HepG2 (cell line): ENCODE measurements around the gene MCF2L. TPM values are rescaled to one million over a fixed set of nuclear protein-coding genes. Genes with fewer than 3 reads are reported as not detected.

Experiments used
- ASH2L ChIP-seq: fragments of 300-600, 200-600 bp; sonication (generic); IDR thresholded peaks from 2 replicates; pipeline ENCODE4 v1.7.0; 2017; ENCODE audit warnings: low read depth, mild to moderate bottlenecking, moderate library complexity, mixed read lengths, low read length; ENCODE audit not compliant: insufficient read length
- EHMT2 ChIP-seq: fragments of 200-600 bp; sonication (generic); IDR thresholded peaks from 2 replicates; pipeline ENCODE4 v1.7.0; 2017; ENCODE audit warnings: antibody characterized with exemption, low read depth, low read length, borderline replicate concordance
- ELF4 ChIP-seq: sonication (generic); formaldehyde crosslinking; IDR thresholded peaks from 2 replicates; pipeline ENCODE4 v1.5.0; 2020; ENCODE audit warnings: missing genetic modification reagents, mild to moderate bottlenecking, moderate library complexity, borderline replicate concordance
- MBNL3 ChIP-seq: fragments of 250-450 bp; sonication (Bioruptor Pico); conservative IDR thresholded peaks from 2 replicates; pipeline ENCODE4 v1.8.0; 2022; ENCODE audit warnings: mild to moderate bottlenecking, inconsistent platforms
- MEIS2 ChIP-seq: sonication (generic); formaldehyde crosslinking; IDR thresholded peaks from 2 replicates; pipeline ENCODE4 v1.9.0; 2021; ENCODE audit warnings: mild to moderate bottlenecking, missing genetic modification reagents
- MIER3 ChIP-seq: IDR thresholded peaks from 2 replicates; pipeline ENCODE4 v1.6.1; 2016; ENCODE audit warnings: missing compliant biosample characterization, borderline replicate concordance
- NCOA1 ChIP-seq: sonication (generic); formaldehyde crosslinking; IDR thresholded peaks from 2 replicates; pipeline ENCODE4 v1.9.0; 2021; ENCODE audit warnings: missing genetic modification reagents
- NR3C1 ChIP-seq: sonication (generic); formaldehyde crosslinking; IDR thresholded peaks from 2 replicates; pipeline ENCODE4 v1.4.0; 2020; ENCODE audit warnings: missing genetic modification reagents
- PHF5A ChIP-seq: IDR thresholded peaks from one replicate; pipeline ENCODE4 v1.6.1; 2018; ENCODE audit warnings: low read depth, missing genetic modification reagents; ENCODE audit not compliant: unreplicated experiment
- RELA ChIP-seq: sonication (generic); formaldehyde crosslinking; IDR thresholded peaks from 2 replicates; pipeline ENCODE4 v1.4.0; 2020; ENCODE audit warnings: missing genetic modification reagents
- SMARCC2 ChIP-seq: fragments of 450-650 bp; IDR thresholded peaks from 2 replicates; pipeline ENCODE4 v1.6.1; 2017; ENCODE audit warnings: antibody characterized with exemption, mild to moderate bottlenecking
- SUZ12 ChIP-seq: fragments of 150-350 bp; IDR thresholded peaks from 2 replicates; pipeline ENCODE4 v1.6.1; 2014; ENCODE audit warnings: low read depth, low read length
- TAF15 ChIP-seq: fragments of 200-400 bp; formaldehyde crosslinking; IDR thresholded peaks from one replicate; pipeline ENCODE4 v1.6.1; 2018; ENCODE audit warnings: mild to moderate bottlenecking, low read depth, low read length; ENCODE audit not compliant: poor library complexity, severe bottlenecking
- ZNF296 ChIP-seq: sonication (generic); formaldehyde crosslinking; conservative IDR thresholded peaks from 2 replicates; pipeline ENCODE4 v1.5.0; 2020; ENCODE audit warnings: mild to moderate bottlenecking, missing genetic modification reagents
- ZNF33A ChIP-seq: sonication (generic); formaldehyde crosslinking; IDR thresholded peaks from 2 replicates; pipeline ENCODE4 v1.5.1; 2020; ENCODE audit warnings: missing genetic modification reagents, mild to moderate bottlenecking, moderate library complexity, borderline replicate concordance
- ZNF572 ChIP-seq: sonication (generic); formaldehyde crosslinking; IDR thresholded peaks from 2 replicates; pipeline ENCODE4 v1.5.1; 2020; ENCODE audit warnings: mild to moderate bottlenecking, missing genetic modification reagents
- ZNF703 ChIP-seq: sonication (generic); formaldehyde crosslinking; IDR thresholded peaks from 2 replicates; pipeline ENCODE4 v1.5.1; 2020; ENCODE audit warnings: missing genetic modification reagents, mild to moderate bottlenecking, moderate library complexity, borderline replicate concordance
- polyA plus RNA-seq, 8 experiments: library from polyadenylated mRNA; depleted of rRNA in 3 of 8; stranded (reverse) in 7 of 8; unstranded in 1 of 8; fragments of >200 nt; fragmentation: Illumina TruSeq in 4 of 8; extraction: Trizol in 4 of 8; gene quantifications; 2 replicates each; pipeline versions ENCODE4 v1.2.1 to v1.2.3, GENCODE V29; 2011 to 2016; ENCODE audit warnings: low read depth in 4 of 8, missing spikeins in 1 of 8, mixed read lengths in 1 of 8; ENCODE audit not compliant: insufficient read depth in 1 of 8
- total RNA-seq, 5 experiments: library from RNA; depleted of rRNA; stranded (reverse); fragments of >200 nt; fragmentation: Illumina TruSeq; extraction: Trizol; gene quantifications; 2 replicates each; pipeline ENCODE4 v1.2.3, GENCODE V29; 2016; ENCODE audit warnings: low read depth in 1 of 5
- TF ChIP-seq, protein P1 (sequence below): sonication (generic); formaldehyde crosslinking; conservative IDR thresholded peaks from 2 replicates; pipeline ENCODE4 v1.8.0; 2022; ENCODE audit warnings: missing genetic modification reagents
- TF ChIP-seq, protein P2 (sequence below): sonication (generic); formaldehyde crosslinking; IDR thresholded peaks from 2 replicates; pipeline ENCODE4 v1.8.0; 2022; ENCODE audit warnings: missing genetic modification reagents, low read depth, mild to moderate bottlenecking, borderline replicate concordance
- TF ChIP-seq, protein P3 (sequence below), 2 experiments: fragments of 450-650 bp in 1 of 2; sonication (generic) in 1 of 2; formaldehyde crosslinking; IDR thresholded peaks; 2 replicates each; pipeline versions ENCODE4 v1.5.0 to v1.8.0; 2020 to 2022; ENCODE audit warnings: mild to moderate bottlenecking in 1 of 2, missing genetic modification reagents in 1 of 2
- TF ChIP-seq, protein P4 (sequence below): sonication (generic); formaldehyde crosslinking; IDR thresholded peaks from 2 replicates; pipeline ENCODE4 v1.4.0; 2020; ENCODE audit warnings: missing genetic modification reagents; ENCODE audit errors: not compliant biosample characterization
- TF ChIP-seq, protein P5 (sequence below): sonication (generic); formaldehyde crosslinking; IDR thresholded peaks from 2 replicates; pipeline ENCODE4 v1.8.0; 2022; ENCODE audit warnings: mild to moderate bottlenecking, missing genetic modification reagents, moderate library complexity
- TF ChIP-seq, protein P6 (sequence below): sonication (generic); formaldehyde crosslinking; IDR thresholded peaks from 2 replicates; pipeline ENCODE4 v1.8.0; 2022; ENCODE audit warnings: low read depth, missing genetic modification reagents

The MCF2L gene
- total and polyA plus RNA-seq, 2 of the 13 experiments (the other 11 are each of a cell fraction or from before 2014, with no cell fraction given), result 19.4 to 28.4 TPM

DNA sequence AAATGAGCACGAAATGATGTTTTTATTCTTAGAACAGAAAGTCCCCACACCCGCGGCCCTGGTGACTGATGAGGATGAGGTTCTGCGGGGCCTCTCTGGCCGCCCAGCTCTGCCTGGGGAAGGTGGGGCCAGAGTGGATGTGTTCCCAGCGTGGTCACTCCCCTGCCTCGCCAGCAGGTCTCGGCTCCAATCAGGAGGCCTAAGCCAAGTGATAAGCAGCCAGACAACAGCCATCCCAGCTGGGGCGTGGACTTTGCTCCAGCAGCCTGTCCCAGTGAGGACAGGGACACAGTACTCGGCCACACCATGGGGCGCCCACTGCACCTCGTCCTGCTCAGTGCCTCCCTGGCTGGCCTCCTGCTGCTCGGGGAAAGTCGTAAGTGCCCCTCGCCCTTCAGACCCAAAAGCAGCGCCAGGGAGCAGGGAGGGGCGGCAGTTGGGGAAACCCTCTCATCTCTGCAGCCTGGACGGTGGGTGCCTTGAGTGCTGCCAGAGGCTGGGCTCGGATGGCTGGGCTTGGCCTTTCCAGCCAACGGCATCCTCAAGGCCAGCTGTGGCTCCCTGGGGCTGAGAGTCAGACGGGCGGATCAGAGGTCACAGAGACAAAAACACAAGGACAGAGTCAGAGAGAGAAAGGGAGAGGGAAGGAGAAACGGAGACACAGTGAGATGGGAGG is 153.7 kb downstream of the MCF2L start, which contains the start of gene F10 (continued):
- TF ChIP-seq MEIS2 (CRISPR knock-in tag) (peak; percentile 95; the same call in 1 of the 2 replicates), EHMT2 (no peak), ASH2L (peak; percentile 61), MIER3 (CRISPR knock-in tag) (peak; percentile 74), PHF5A (CRISPR knock-in tag) (peak; percentile 43), ZNF572 (CRISPR knock-in tag) (peak; percentile 84), NCOA1 (CRISPR knock-in tag) (no peak), ZNF296 (CRISPR knock-in tag) (0 out of 2 replicates have a peak, but pooled peaks have one; percentile 33), ELF4 (CRISPR knock-in tag) (no peak), SMARCC2 (no peak), RELA (no peak), TAF15 (no peak), SUZ12 (no peak; the same call in 1 of the 2 replicates), ZNF33A (CRISPR knock-in tag) (no peak), MBNL3 (CRISPR knock-in tag) (no peak), ZNF703 (no peak), NR3C1 (CRISPR knock-in tag) (no peak)
- TF ChIP-seq, protein P1, sequence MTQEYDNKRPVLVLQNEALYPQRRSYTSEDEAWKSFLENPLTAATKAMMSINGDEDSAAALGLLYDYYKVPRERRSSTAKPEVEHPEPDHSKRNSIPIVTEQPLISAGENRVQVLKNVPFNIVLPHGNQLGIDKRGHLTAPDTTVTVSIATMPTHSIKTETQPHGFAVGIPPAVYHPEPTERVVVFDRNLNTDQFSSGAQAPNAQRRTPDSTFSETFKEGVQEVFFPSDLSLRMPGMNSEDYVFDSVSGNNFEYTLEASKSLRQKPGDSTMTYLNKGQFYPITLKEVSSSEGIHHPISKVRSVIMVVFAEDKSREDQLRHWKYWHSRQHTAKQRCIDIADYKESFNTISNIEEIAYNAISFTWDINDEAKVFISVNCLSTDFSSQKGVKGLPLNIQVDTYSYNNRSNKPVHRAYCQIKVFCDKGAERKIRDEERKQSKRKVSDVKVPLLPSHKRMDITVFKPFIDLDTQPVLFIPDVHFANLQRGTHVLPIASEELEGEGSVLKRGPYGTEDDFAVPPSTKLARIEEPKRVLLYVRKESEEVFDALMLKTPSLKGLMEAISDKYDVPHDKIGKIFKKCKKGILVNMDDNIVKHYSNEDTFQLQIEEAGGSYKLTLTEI (CRISPR knock-in tag), result no peak
- TF ChIP-seq, protein P2, sequence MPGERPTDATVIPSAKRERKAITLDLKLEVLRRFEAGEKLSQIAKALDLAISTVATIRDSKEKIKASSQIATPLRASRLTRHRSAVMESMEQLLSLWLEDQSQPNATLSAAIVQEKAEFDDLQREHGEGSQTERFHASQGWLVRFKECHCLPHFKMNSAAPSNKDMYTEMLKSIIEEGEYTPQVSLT (CRISPR knock-in tag), result no peak; the same call in 1 of the 2 replicates
- TF ChIP-seq, protein P3, sequence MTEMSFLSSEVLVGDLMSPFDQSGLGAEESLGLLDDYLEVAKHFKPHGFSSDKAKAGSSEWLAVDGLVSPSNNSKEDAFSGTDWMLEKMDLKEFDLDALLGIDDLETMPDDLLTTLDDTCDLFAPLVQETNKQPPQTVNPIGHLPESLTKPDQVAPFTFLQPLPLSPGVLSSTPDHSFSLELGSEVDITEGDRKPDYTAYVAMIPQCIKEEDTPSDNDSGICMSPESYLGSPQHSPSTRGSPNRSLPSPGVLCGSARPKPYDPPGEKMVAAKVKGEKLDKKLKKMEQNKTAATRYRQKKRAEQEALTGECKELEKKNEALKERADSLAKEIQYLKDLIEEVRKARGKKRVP (CRISPR knock-in tag; IDR thresholded peaks at IDR 0.05), result peak in 1 of 2 experiments; percentile 59; a peak in 1 of 4 replicates
- TF ChIP-seq, protein P4, sequence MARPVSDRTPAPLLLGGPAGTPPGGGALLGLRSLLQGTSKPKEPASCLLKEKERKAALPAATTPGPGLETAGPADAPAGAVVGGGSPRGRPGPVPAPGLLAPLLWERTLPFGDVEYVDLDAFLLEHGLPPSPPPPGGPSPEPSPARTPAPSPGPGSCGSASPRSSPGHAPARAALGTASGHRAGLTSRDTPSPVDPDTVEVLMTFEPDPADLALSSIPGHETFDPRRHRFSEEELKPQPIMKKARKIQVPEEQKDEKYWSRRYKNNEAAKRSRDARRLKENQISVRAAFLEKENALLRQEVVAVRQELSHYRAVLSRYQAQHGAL (CRISPR knock-in tag), result peak; percentile 89
- TF ChIP-seq, protein P5, sequence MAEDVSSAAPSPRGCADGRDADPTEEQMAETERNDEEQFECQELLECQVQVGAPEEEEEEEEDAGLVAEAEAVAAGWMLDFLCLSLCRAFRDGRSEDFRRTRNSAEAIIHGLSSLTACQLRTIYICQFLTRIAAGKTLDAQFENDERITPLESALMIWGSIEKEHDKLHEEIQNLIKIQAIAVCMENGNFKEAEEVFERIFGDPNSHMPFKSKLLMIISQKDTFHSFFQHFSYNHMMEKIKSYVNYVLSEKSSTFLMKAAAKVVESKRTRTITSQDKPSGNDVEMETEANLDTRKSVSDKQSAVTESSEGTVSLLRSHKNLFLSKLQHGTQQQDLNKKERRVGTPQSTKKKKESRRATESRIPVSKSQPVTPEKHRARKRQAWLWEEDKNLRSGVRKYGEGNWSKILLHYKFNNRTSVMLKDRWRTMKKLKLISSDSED (CRISPR knock-in tag), result no peak
- TF ChIP-seq, protein P6, sequence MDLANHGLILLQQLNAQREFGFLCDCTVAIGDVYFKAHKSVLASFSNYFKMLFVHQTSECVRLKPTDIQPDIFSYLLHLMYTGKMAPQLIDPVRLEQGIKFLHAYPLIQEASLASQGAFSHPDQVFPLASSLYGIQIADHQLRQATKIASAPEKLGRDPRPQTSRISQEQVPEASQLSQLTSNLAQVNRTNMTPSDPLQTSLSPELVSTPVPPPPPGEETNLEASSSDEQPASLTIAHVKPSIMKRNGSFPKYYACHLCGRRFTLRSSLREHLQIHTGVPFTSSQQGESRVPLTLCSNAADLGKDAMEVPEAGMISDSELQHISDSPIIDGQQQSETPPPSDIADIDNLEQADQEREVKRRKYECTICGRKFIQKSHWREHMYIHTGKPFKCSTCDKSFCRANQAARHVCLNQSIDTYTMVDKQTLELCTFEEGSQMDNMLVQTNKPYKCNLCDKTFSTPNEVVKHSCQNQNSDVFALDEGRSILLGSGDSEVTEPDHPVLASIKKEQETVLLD (CRISPR knock-in tag), result no peak; the same call in 1 of the 2 replicates
